Measurements from ENCODE around the gene TSR3. TPM values are rescaled to one million over a fixed set of nuclear protein-coding genes. Genes with fewer than 3 reads are reported as not detected.

The TSR3 gene
- total and polyA plus RNA-seq, 2 of the 13 experiments (the other 11 are each of a cell fraction or from before 2014, with no cell fraction given), result 24.2 to 51.0 TPM

DNA sequence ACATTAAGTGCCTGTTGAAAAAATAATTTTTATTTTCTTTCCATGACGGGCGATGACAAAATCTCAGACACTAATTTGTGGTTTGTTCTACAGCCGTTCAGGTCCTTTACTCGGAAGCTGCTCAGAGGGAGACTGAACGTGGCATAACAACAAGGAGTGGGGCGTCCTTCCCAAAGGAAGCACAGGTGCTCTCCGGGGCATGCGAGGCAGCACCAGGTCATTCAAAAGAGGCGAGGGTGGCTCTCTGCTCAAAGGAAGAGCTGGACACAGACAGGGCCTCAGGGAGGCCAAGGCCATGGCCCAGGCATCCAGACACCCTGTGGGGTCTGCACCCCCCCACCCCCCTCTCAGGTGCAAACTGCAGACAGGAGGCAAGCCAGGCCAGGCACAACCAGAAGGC lies 46.7 kb upstream of the TSR3 start:
- in situ Hi-C loops (cut with HindIII; ENCODE audit: extremely low pct_ligation_motif_present, low pct_unique_long_range_greater_than_20kb) (no loop called here), intact Hi-C loops (cut with micrococcal nuclease; ENCODE audit: unreplicated experiment) (no loop called here)
- TF ChIP-seq DNMT3B (CRISPR knock-in tag; conservative IDR thresholded peaks at IDR 0.05), result no peak
- no peak for TF ChIP-seq HMG20B (CRISPR knock-in tag; conservative IDR thresholded peaks at IDR 0.05)
- TF ChIP-seq ZNF33A (CRISPR knock-in tag; IDR thresholded peaks at IDR 0.05; ENCODE audit: borderline replicate concordance), result no peak
- TF ChIP-seq, protein P1, sequence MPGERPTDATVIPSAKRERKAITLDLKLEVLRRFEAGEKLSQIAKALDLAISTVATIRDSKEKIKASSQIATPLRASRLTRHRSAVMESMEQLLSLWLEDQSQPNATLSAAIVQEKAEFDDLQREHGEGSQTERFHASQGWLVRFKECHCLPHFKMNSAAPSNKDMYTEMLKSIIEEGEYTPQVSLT (CRISPR knock-in tag; IDR thresholded peaks at IDR 0.05; ENCODE audit: borderline replicate concordance, low read depth), result no peak
- TF ChIP-seq PRPF4 (IDR thresholded peaks at IDR 0.05; ENCODE audit: low read depth, low read length, poor library complexity, severe bottlenecking), result no peak
- no peak for TF ChIP-seq SPEN (CRISPR knock-in tag; IDR thresholded peaks at IDR 0.05; ENCODE audit: low read depth)
- no peak for TF ChIP-seq NR2F2 (IDR thresholded peaks at IDR 0.05; ENCODE audit: borderline replicate concordance, low read depth)
- no peak for TF ChIP-seq ZNF761 (CRISPR knock-in tag; conservative IDR thresholded peaks at IDR 0.05)
- no peak for TF ChIP-seq FOXO1 (CRISPR knock-in tag; IDR thresholded peaks at IDR 0.05)
- no peak for TF ChIP-seq ZNF10 (CRISPR knock-in tag; IDR thresholded peaks at IDR 0.05; ENCODE audit: borderline replicate concordance, low read depth)
- TF ChIP-seq TARDBP (CRISPR knock-in tag; IDR thresholded peaks at IDR 0.05), result no peak
- TF ChIP-seq, protein P2, sequence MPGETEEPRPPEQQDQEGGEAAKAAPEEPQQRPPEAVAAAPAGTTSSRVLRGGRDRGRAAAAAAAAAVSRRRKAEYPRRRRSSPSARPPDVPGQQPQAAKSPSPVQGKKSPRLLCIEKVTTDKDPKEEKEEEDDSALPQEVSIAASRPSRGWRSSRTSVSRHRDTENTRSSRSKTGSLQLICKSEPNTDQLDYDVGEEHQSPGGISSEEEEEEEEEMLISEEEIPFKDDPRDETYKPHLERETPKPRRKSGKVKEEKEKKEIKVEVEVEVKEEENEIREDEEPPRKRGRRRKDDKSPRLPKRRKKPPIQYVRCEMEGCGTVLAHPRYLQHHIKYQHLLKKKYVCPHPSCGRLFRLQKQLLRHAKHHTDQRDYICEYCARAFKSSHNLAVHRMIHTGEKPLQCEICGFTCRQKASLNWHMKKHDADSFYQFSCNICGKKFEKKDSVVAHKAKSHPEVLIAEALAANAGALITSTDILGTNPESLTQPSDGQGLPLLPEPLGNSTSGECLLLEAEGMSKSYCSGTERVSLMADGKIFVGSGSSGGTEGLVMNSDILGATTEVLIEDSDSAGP (CRISPR knock-in tag; IDR thresholded peaks at IDR 0.05; ENCODE audit: borderline replicate concordance), result no peak
- no peak for TF ChIP-seq STAT5B (CRISPR knock-in tag; IDR thresholded peaks at IDR 0.05)
- no peak for TF ChIP-seq GATAD2A (CRISPR knock-in tag; IDR thresholded peaks at IDR 0.05)
- TF ChIP-seq ZNF224 (CRISPR knock-in tag; IDR thresholded peaks at IDR 0.05), result no peak
- TF ChIP-seq ZNF562 (CRISPR knock-in tag; IDR thresholded peaks at IDR 0.05; ENCODE audit: borderline replicate concordance), result no peak
- TF ChIP-seq, protein P3, sequence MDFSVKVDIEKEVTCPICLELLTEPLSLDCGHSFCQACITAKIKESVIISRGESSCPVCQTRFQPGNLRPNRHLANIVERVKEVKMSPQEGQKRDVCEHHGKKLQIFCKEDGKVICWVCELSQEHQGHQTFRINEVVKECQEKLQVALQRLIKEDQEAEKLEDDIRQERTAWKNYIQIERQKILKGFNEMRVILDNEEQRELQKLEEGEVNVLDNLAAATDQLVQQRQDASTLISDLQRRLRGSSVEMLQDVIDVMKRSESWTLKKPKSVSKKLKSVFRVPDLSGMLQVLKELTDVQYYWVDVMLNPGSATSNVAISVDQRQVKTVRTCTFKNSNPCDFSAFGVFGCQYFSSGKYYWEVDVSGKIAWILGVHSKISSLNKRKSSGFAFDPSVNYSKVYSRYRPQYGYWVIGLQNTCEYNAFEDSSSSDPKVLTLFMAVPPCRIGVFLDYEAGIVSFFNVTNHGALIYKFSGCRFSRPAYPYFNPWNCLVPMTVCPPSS (IDR thresholded peaks at IDR 0.05), result no peak
- TF ChIP-seq, protein P4, sequence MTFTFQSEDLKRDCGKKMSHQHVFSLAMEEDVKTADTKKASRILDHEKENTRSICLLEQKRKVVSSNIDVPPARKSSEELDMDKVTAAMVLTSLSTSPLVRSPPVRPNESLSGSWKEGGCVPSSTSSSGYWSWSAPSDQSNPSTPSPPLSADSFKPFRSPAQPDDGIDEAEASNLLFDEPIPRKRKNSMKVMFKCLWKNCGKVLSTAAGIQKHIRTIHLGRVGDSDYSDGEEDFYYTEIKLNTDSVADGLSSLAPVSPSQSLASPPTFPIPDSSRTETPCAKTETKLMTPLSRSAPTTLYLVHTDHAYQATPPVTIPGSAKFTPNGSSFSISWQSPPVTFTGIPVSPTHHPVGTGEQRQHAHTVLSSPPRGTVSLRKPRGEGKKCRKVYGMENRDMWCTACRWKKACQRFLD (CRISPR knock-in tag; IDR thresholded peaks at IDR 0.05; ENCODE audit: borderline replicate concordance), result no peak
- no peak for TF ChIP-seq ZFP36L2 (CRISPR knock-in tag; IDR thresholded peaks at IDR 0.05)
- TF ChIP-seq NKX3-1 (CRISPR knock-in tag; IDR thresholded peaks at IDR 0.05), result no peak
- Histone ChIP-seq H3K27me3 (ENCODE audit: control insufficient read depth in 1 of 2, insufficient read depth in 2 of 2, low read length in 2 of 2) (no peaks in the 10 kb centered on the region), H3K27ac (ENCODE audit: extremely low read length, insufficient read depth, low read length) (no peak overlapping the region), H3K4me2 (ENCODE audit: low read depth, low read length) (no peak overlapping the region), H4K20me1 (ENCODE audit: insufficient read depth, low read length) (no peaks in the 10 kb centered on the region), H2AFZ (ENCODE audit: low read length) (no peak overlapping the region), H3K36me3 (replicated peaks in 1 of 2; ENCODE audit: control insufficient read depth in 1 of 2, insufficient read depth in 2 of 2, low read length in 2 of 2) (peaks cover 10 to 15% of the 10 kb centered on the region in 2 experiments; a peak in 4 of 5 replicates), H3K4me3 (replicated peaks in 1 of 3; ENCODE audit: insufficient read depth in 1 of 3, low read depth in 2 of 3, low read length in 3 of 3) (no peak overlapping the region), H3K9me3 (ENCODE audit: low read length) (no peaks in the 10 kb centered on the region), H3K9ac (ENCODE audit: insufficient read depth, low read depth, low read length) (no peak overlapping the region), H3K79me2 (ENCODE audit: insufficient read depth, low read length) (no peaks in the 10 kb centered on the region), H3K4me1 (ENCODE audit: insufficient read depth, low read length) (no peaks in the 10 kb centered on the region)
- 95% methylated on average over 9 of the region's 9 CpGs for WGBS (ENCODE audit: low lambda C conversion rate)
- BruUV-seq (replicated peaks), result no TSS peak
- ChIA-PET CTCF (ENCODE audit: low intra/inter-chr PET ratio, low total read pairs) (no interaction called here), POLR2A (no interaction called here)
- ATAC-seq (no peak), DNase-seq (ENCODE audit: low spot score) (no peak), FAIRE-seq (no peak)
